H1 (cell line): ENCODE measurements around the gene MPV17L2. TPM values are rescaled to one million over a fixed set of nuclear protein-coding genes. Genes with fewer than 3 reads are reported as not detected.

Source experiments
- CTCF ChIA-PET: fragments of 300-600 bp; sonication (Branson Sonifier 250); formaldehyde crosslinking; loops from one replicate; lab custom pipeline; 2021; ENCODE audit not compliant: partially characterized antibody; lab: Charles Lee
- POLR2A ChIA-PET: fragments of 300-600 bp; sonication (Branson Sonifier 250); formaldehyde crosslinking; loops from one replicate; lab custom pipeline; 2021; ENCODE audit warnings: inconsistent platforms; ENCODE audit not compliant: partially characterized antibody; lab: Charles Lee
- DNase-seq, 2 experiments: peaks; one replicate each; pipeline versions ENCODE4 v3.0.0 to v3.0.0-alpha.2; 2010 to 2022; ENCODE audit warnings: low spot score in 2 of 2, low read depth in 1 of 2, mixed read lengths in 1 of 2
- FAIRE-seq: peaks from 2 replicates; lab custom pipeline; 2011; peaks lifted over from hg19 to GRCh38; lab: Jason Lieb, UNC
- H2AFZ ChIP-seq: 2 replicates; pipeline ENCODE4 v1.8.1; 2012; ENCODE audit warnings: low read length, inconsistent platforms
- H2AK5ac ChIP-seq: 2 replicates; pipeline ENCODE4 v1.6.1; 2013; ENCODE audit warnings: low read depth, low read length
- H2BK120ac ChIP-seq: replicated peaks from 2 replicates; pipeline ENCODE3; 2013; ENCODE audit warnings: low read depth, low read length, inconsistent platforms
- H2BK12ac ChIP-seq: 2 replicates; pipeline ENCODE4 v1.6.1; 2013; ENCODE audit warnings: low read depth, low read length
- H2BK15ac ChIP-seq: 2 replicates; pipeline ENCODE4 v1.6.1; 2013; ENCODE audit warnings: low read length
- H2BK20ac ChIP-seq: 2 replicates; pipeline ENCODE4 v1.6.1; 2013; ENCODE audit warnings: low read length
- H2BK5ac ChIP-seq: 2 replicates; pipeline ENCODE4 v1.6.1; 2013; ENCODE audit warnings: low read depth, low read length
- H3K14ac ChIP-seq: 2 replicates; pipeline ENCODE4 v1.6.1; 2013; ENCODE audit warnings: inconsistent platforms; ENCODE audit not compliant: insufficient read length
- H3K18ac ChIP-seq: 2 replicates; pipeline ENCODE4 v1.6.1; 2013; ENCODE audit warnings: low read length; ENCODE audit errors: extremely low read depth
- H3K23ac ChIP-seq: 2 replicates; pipeline ENCODE4 v1.6.1; 2013; ENCODE audit warnings: inconsistent platforms; ENCODE audit not compliant: insufficient read length
- H3K23me2 ChIP-seq: 2 replicates; pipeline ENCODE4 v1.6.1; 2013; ENCODE audit warnings: low read depth, low read length
- H3K27ac ChIP-seq: 2 replicates; pipeline ENCODE4 v1.6.1; 2011; ENCODE audit warnings: low read depth, low read length, inconsistent platforms
- H3K27me3 ChIP-seq, 4 experiments: replicated peaks in 1 of 4; 1 replicate in 1 of 4; 2 replicates in 3 of 4; pipeline versions ENCODE4 v1.6.1 to v1.8.1; 2011 to 2013; ENCODE audit warnings: low read length in 3 of 4, mild to moderate bottlenecking in 3 of 4, inconsistent platforms in 2 of 4, mixed read lengths in 2 of 4, moderate library complexity in 1 of 4; ENCODE audit not compliant: control insufficient read depth in 3 of 4, insufficient read depth in 3 of 4; ENCODE audit errors: extremely low read depth in 1 of 4
- H3K36me3 ChIP-seq, 4 experiments: 2 replicates each; pipeline versions ENCODE4 v1.6.1 to v1.8.1; 2011 to 2013; ENCODE audit warnings: mild to moderate bottlenecking in 4 of 4, low read length in 3 of 4, moderate library complexity in 2 of 4, control low read depth in 1 of 4, inconsistent platforms in 1 of 4; ENCODE audit not compliant: insufficient read depth in 4 of 4, control insufficient read depth in 2 of 4
- H3K4ac ChIP-seq: replicated peaks from 2 replicates; pipeline ENCODE3; 2013; ENCODE audit warnings: low read length, low read depth, mixed read lengths, inconsistent platforms; ENCODE audit not compliant: insufficient read length
- H3K4me1 ChIP-seq, 4 experiments: replicated peaks in 1 of 4; 1 replicate in 1 of 4; 2 replicates in 3 of 4; pipeline versions ENCODE4 v1.6.1 to v1.8.1; 2011 to 2013; ENCODE audit warnings: low read length in 3 of 4, inconsistent platforms in 2 of 4, mixed read lengths in 1 of 4; ENCODE audit not compliant: insufficient read depth in 4 of 4, control insufficient read depth in 3 of 4
- H3K4me2 ChIP-seq, 2 experiments: 2 replicates each; pipeline versions ENCODE4 v1.6.1 to v1.8.1; 2011 to 2013; ENCODE audit warnings: low read depth in 2 of 2, low read length in 2 of 2, control low read depth in 1 of 2, inconsistent platforms in 1 of 2, mild to moderate bottlenecking in 1 of 2; ENCODE audit not compliant: insufficient read depth in 1 of 2
- H3K4me3 ChIP-seq, 4 experiments: fragments of 200-600, 300-600 bp in 1 of 4; sonication (generic), shearing (Covaris generic), sonication (Bioruptor Twin) in 1 of 4; 2 replicates each; pipeline versions ENCODE4 v1.5.1 to v1.8.1; 2011 to 2016; ENCODE audit warnings: low read length in 4 of 4, low read depth in 3 of 4, control low read depth in 2 of 4, inconsistent platforms in 2 of 4, mild to moderate bottlenecking in 2 of 4, mixed read lengths in 1 of 4, moderate library complexity in 1 of 4; ENCODE audit not compliant: insufficient read depth in 2 of 4; ENCODE audit errors: extremely low read depth in 1 of 4
- H3K56ac ChIP-seq: replicated peaks from 2 replicates; pipeline ENCODE3; 2013; ENCODE audit warnings: low read depth, mild to moderate bottlenecking, mixed read lengths, low read length, inconsistent platforms; ENCODE audit not compliant: insufficient read length
- H3K79me1 ChIP-seq: 2 replicates; pipeline ENCODE4 v1.6.1; 2013; ENCODE audit warnings: low read depth, low read length, control low read depth
- H3K79me2 ChIP-seq, 2 experiments: 2 replicates each; pipeline versions ENCODE4 v1.6.1 to v1.8.1; 2012 to 2013; ENCODE audit warnings: low read length in 2 of 2, mild to moderate bottlenecking in 2 of 2, inconsistent platforms in 1 of 2; ENCODE audit not compliant: insufficient read depth in 2 of 2, control insufficient read depth in 1 of 2
- H3K9ac ChIP-seq, 4 experiments: replicated peaks in 1 of 4; 1 replicate in 1 of 4; 2 replicates in 3 of 4; pipeline versions ENCODE4 v1.6.1 to v1.8.1; 2011 to 2013; ENCODE audit warnings: low read depth in 3 of 4, low read length in 3 of 4, control low read depth in 2 of 4, mild to moderate bottlenecking in 2 of 4, moderate library complexity in 2 of 4, inconsistent platforms in 1 of 4; ENCODE audit errors: extremely low read depth in 1 of 4
- H3K9me3 ChIP-seq, 2 experiments: 2 replicates each; pipeline versions ENCODE4 v1.6.1 to v1.8.1; 2012 to 2013; ENCODE audit warnings: mild to moderate bottlenecking in 2 of 2, moderate library complexity in 2 of 2, control low read depth in 1 of 2, inconsistent platforms in 1 of 2, low read depth in 1 of 2, low read length in 1 of 2, mixed read lengths in 1 of 2; ENCODE audit not compliant: insufficient read depth in 2 of 2
- H4K20me1 ChIP-seq, 2 experiments: replicated peaks in 1 of 2; 2 replicates each; pipeline versions ENCODE3 to v1.8.1; 2011 to 2013; ENCODE audit warnings: inconsistent platforms in 2 of 2, low read length in 2 of 2, mild to moderate bottlenecking in 1 of 2; ENCODE audit not compliant: insufficient read depth in 2 of 2, control insufficient read depth in 1 of 2
- H4K5ac ChIP-seq: 2 replicates; pipeline ENCODE4 v1.6.1; 2013; ENCODE audit warnings: low read length, low read depth, mixed read lengths, inconsistent platforms; ENCODE audit not compliant: insufficient read length
- H4K8ac ChIP-seq: 2 replicates; pipeline ENCODE4 v1.8.0; 2013; ENCODE audit warnings: mild to moderate bottlenecking, moderate library complexity, low read length, inconsistent platforms; ENCODE audit not compliant: insufficient read depth; ENCODE audit errors: extremely low read depth
- H4K91ac ChIP-seq: replicated peaks from 2 replicates; pipeline ENCODE3; 2013; ENCODE audit warnings: low read length, mixed read lengths, inconsistent platforms; ENCODE audit not compliant: insufficient read length
- HDAC2 ChIP-seq, 2 experiments: fragments of 300-600 bp in 1 of 2; sonication (generic) in 1 of 2; IDR thresholded peaks; 2 replicates each; pipeline ENCODE4 v1.6.1; 2011 to 2012; ENCODE audit warnings: low read depth in 2 of 2, low read length in 2 of 2, mild to moderate bottlenecking in 2 of 2, moderate library complexity in 2 of 2, borderline replicate concordance in 1 of 2, inconsistent platforms in 1 of 2
- TEAD4 ChIP-seq: IDR thresholded peaks from 2 replicates; pipeline ENCODE4 v1.6.1; 2012; ENCODE audit warnings: low read depth, low read length, inconsistent platforms, mixed read lengths
- WGBS, 2 experiments: shearing (Covaris generic) in 1 of 2; methylation state at CpG; one replicate each; pipeline versions ENCODE4 v1.1.6 to v1.1.7; 2013 to 2015; ENCODE audit warnings: low lambda C conversion rate in 2 of 2, mixed read lengths in 2 of 2, inconsistent platforms in 1 of 2, low coverage in 1 of 2, missing lambda C conversion rate in 1 of 2; ENCODE audit not compliant: insufficient replicate concordance in 2 of 2, insufficient coverage in 1 of 2, insufficient read length in 1 of 2; ENCODE audit errors: extremely low coverage in 1 of 2, missing lambda C conversion rate in 1 of 2; 5-methylcytosine and 5-hydroxymethylcytosine counted together
- polyA plus RNA-seq, 7 experiments: library from polyadenylated mRNA; depleted of rRNA in 3 of 7; stranded (reverse) in 5 of 7; unstranded in 2 of 7; fragments of >200 nt in 5 of 7; fragments of 200-250 nt in 2 of 7; gene quantifications; 1 replicate in 5 of 7; 2 replicates in 1 of 7; 4 replicates in 1 of 7; pipeline versions ENCODE4 v1.2.1 to v1.2.3, GENCODE V29; 2011 to 2013; ENCODE audit warnings: missing spikeins in 2 of 7, mixed read lengths in 2 of 7
- total RNA-seq: library from RNA; stranded (reverse); fragmentation: NEBNext Ultra II Directional; extraction: Animal tissue kit (Norgen Biotek cat#: 25700); gene quantifications from 2 replicates; pipeline ENCODE4 v1.2.1, GENCODE V29; 2021
- TF ChIP-seq, protein P1 (sequence below): IDR thresholded peaks from 2 replicates; pipeline ENCODE4 v1.6.1; 2011; ENCODE audit warnings: low read depth, mild to moderate bottlenecking, low read length; ENCODE audit not compliant: insufficient read depth
- TF ChIP-seq, protein P2 (sequence below), 3 experiments: IDR thresholded peaks; 1 replicate in 2 of 3; 2 replicates in 1 of 3; pipeline versions ENCODE4 v1.5.1 to v1.6.1; 2011; ENCODE audit warnings: low read length in 3 of 3, mild to moderate bottlenecking in 3 of 3, inconsistent platforms in 2 of 3, low read depth in 1 of 3, moderate library complexity in 1 of 3; ENCODE audit not compliant: insufficient read depth in 1 of 3; ENCODE audit errors: control extremely low read depth in 1 of 3
- TF ChIP-seq, protein P3 (sequence below): IDR thresholded peaks from 2 replicates; pipeline ENCODE4 v1.6.1; 2012; ENCODE audit warnings: inconsistent platforms
- TF ChIP-seq, protein P4 (sequence below): IDR thresholded peaks from 2 replicates; pipeline ENCODE4 v1.6.1; 2012; ENCODE audit warnings: low read length, inconsistent platforms

The MPV17L2 gene
- total and polyA plus RNA-seq, 2 of the 8 experiments (the other 6 are each of a cell fraction or from before 2014, with no cell fraction given): 24.2 to 82.6 TPM

DNA sequence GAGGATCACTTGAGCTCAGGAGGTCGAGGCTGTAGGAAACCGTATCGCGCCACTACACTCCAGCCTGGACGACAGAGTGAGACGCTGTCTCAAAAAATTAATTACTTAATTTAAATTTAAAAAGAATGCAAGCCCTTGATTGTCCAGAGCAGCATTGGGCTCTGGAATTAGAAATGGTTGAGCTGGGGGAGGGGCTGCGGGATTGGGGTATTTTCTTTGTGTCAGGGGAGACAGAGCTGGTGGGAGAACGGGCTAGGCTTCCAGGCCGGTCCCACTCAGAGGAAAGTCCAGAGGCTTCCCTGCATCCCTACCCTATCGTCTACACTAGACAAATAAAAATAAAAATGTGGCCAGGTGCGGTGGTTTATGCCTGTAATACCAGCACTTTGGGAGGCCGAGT is 13.0 kb downstream of the MPV17L2 start:
- ChIA-PET CTCF (interaction anchor here (0.8 to 11.5 kb wide), 11 partner anchors 8 to 210 kb away, joined by 3 to 305 read pairs (median 4); a partner anchor contains a TSS), POLR2A (interaction anchor here (0.6 to 7.3 kb wide), 13 partner anchors 10 to 198 kb away, joined by 3 to 65 read pairs (median 9); partner anchors contain the start of genes JUND, MPV17L2 and PDE4C)
- WGBS, 2 experiments: 86% methylated on average over 12 of the region's 12 CpGs; no CpG with 5 or more reads in 1 of the 2 experiments
- Histone ChIP-seq H3K4me2 (peak overlapping the region; percentile 78 to 79), H4K20me1 (peaks cover 1 to 13% of the 10 kb centered on the region in 2 experiments), H2AFZ (no peak overlapping the region), H3K79me2 (0 out of 4 replicates have a peak, but pooled peaks cover 0 to 4% of the 10 kb centered on the region in 2 experiments), H2BK120ac (peak overlapping the region; percentile 33), H3K14ac (no peak overlapping the region), H2BK15ac (0 out of 2 replicates have a peak overlapping the region, but pooled peaks have one; percentile 61), H3K9ac (peak overlapping the region in 3 of 4 experiments; percentile 52 to 81 (median 70); a peak in 3 of 7 replicates), H3K27ac (no peak overlapping the region; the same call in 1 of the 2 replicates), H2BK20ac (no peak overlapping the region), H3K23me2 (peaks cover 12% of the 10 kb centered on the region), H3K4me1 (peaks cover 0 to 11% (median 7%) of the 10 kb centered on the region in 4 experiments; a peak in 5 of 7 replicates), H3K23ac (no peak overlapping the region), H3K79me1 (peaks cover 5% of the 10 kb centered on the region; the same call in 1 of the 2 replicates), H4K5ac (peak overlapping the region; percentile 73), H2BK12ac (peak overlapping the region; percentile 39; the same call in 1 of the 2 replicates), H4K91ac (no peak overlapping the region), H2AK5ac (no peak overlapping the region), H4K8ac (peak overlapping the region; percentile 90), H3K4me3 (peak overlapping the region; percentile 43 to 83 (median 72); a peak in 5 of 8 replicates), H3K36me3 (no peaks in the 10 kb centered on the region), H3K4ac (no peak overlapping the region), H3K56ac (no peak overlapping the region), H2BK5ac (peak overlapping the region; percentile 87), H3K18ac (peak overlapping the region; percentile 83; the same call in 1 of the 2 replicates), H3K9me3 (no peaks in the 10 kb centered on the region), H3K27me3 (no peaks in the 10 kb centered on the region; a peak in 1 of 7 replicates)
- DNase-seq (no peak), FAIRE-seq (no peak)
- TF ChIP-seq HDAC2 (IDR thresholded peaks at IDR 0.05; ENCODE audit: borderline replicate concordance in 1 of 2, low read depth in 2 of 2, low read length in 2 of 2): no peak
- TF ChIP-seq, protein P1, sequence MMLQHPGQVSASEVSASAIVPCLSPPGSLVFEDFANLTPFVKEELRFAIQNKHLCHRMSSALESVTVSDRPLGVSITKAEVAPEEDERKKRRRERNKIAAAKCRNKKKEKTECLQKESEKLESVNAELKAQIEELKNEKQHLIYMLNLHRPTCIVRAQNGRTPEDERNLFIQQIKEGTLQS: no peak
- TF ChIP-seq, protein P2, sequence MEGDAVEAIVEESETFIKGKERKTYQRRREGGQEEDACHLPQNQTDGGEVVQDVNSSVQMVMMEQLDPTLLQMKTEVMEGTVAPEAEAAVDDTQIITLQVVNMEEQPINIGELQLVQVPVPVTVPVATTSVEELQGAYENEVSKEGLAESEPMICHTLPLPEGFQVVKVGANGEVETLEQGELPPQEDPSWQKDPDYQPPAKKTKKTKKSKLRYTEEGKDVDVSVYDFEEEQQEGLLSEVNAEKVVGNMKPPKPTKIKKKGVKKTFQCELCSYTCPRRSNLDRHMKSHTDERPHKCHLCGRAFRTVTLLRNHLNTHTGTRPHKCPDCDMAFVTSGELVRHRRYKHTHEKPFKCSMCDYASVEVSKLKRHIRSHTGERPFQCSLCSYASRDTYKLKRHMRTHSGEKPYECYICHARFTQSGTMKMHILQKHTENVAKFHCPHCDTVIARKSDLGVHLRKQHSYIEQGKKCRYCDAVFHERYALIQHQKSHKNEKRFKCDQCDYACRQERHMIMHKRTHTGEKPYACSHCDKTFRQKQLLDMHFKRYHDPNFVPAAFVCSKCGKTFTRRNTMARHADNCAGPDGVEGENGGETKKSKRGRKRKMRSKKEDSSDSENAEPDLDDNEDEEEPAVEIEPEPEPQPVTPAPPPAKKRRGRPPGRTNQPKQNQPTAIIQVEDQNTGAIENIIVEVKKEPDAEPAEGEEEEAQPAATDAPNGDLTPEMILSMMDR (IDR thresholded peaks at IDR 0.05; ENCODE audit: control extremely low read depth in 1 of 3, insufficient read depth in 1 of 3, low read depth in 1 of 3, low read length in 3 of 3): no peak
- no peak for TF ChIP-seq TEAD4
- TF ChIP-seq, protein P3, sequence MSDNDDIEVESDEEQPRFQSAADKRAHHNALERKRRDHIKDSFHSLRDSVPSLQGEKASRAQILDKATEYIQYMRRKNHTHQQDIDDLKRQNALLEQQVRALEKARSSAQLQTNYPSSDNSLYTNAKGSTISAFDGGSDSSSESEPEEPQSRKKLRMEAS: no peak
- TF ChIP-seq, protein P4, sequence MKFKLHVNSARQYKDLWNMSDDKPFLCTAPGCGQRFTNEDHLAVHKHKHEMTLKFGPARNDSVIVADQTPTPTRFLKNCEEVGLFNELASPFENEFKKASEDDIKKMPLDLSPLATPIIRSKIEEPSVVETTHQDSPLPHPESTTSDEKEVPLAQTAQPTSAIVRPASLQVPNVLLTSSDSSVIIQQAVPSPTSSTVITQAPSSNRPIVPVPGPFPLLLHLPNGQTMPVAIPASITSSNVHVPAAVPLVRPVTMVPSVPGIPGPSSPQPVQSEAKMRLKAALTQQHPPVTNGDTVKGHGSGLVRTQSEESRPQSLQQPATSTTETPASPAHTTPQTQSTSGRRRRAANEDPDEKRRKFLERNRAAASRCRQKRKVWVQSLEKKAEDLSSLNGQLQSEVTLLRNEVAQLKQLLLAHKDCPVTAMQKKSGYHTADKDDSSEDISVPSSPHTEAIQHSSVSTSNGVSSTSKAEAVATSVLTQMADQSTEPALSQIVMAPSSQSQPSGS: no peak
